HEK293T (cell line): Measurements from ENCODE around the gene CLPSL1.

Experiments used
- FOXM1 ChIP-seq: fragments of 450-650 bp; IDR thresholded peaks from 2 replicates; pipeline ENCODE4 v1.6.1; 2017; ENCODE audit warnings: mild to moderate bottlenecking, borderline replicate concordance
- ZNF384 ChIP-seq: fragments of 450-650 bp; IDR thresholded peaks from 2 replicates; pipeline ENCODE4 v1.6.1; 2016

DNA sequence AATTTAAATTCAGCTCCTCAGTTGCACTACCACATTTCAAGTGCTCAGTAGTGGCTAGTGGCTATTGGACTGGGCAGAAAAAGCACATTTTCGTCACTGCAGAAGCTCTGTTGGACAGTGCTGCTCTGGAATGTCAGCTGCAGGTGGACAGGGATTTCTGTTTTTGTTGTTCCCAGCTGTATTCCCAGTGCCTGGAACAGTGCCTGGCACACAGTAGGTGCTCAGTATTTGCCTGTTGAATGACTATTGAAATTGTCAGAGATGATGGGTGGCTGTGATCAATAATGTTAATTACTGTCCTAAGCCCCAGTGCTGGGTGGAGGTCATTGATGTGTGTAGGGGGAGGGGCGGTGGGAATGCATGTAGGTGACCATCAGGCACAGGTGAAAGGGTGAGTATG, 5.5 kb downstream of the CLPSL1 start:
- no peak for TF ChIP-seq FOXM1
- no peak for TF ChIP-seq ZNF384
